IMR-90 (cell line): ENCODE data around the gene SLC13A5. TPM values are rescaled to one million over a fixed set of nuclear protein-coding genes. Genes with fewer than 3 reads are reported as not detected.

Experiments used
- ATAC-seq: fragments of 200-7000 bp; cut with Tn5 transposase; 2 replicates; pipeline ENCODE4 v1.9.1; 2020; ENCODE audit warnings: low read depth, mild to moderate bottlenecking, moderate library complexity
- BruUV-seq: library from RNA; stranded (reverse); fragments of 400-500 nt; replicated peaks from 2 replicates; lab custom pipeline; 2021; lab: Mats Ljungman, UMichigan
- CTCF ChIA-PET: fragments of 300-600 bp; formaldehyde crosslinking; extraction: SDS; loops from one replicate; lab custom pipeline; 2021; ENCODE audit warnings: antibody characterized with exemption; lab: Yijun Ruan, JAX
- POLR2A ChIA-PET: fragments of 300-600 bp; sonication (Branson Sonifier 250); formaldehyde crosslinking; loops from one replicate; lab custom pipeline; 2022; ENCODE audit warnings: antibody characterized with exemption; ENCODE audit not compliant: unreplicated experiment; lab: Charles Lee
- DNase-seq: peaks from one replicate; pipeline ENCODE4 v3.0.0; 2013
- H2AFZ ChIP-seq: replicated peaks from 2 replicates; pipeline ENCODE3; 2013; ENCODE audit warnings: low read length, mild to moderate bottlenecking; ENCODE audit not compliant: poor library complexity
- H2AK5ac ChIP-seq: 2 replicates; pipeline ENCODE4 v1.6.1; 2013; ENCODE audit warnings: low read depth, low read length, inconsistent platforms
- H2AK9ac ChIP-seq: replicated peaks from 2 replicates; pipeline ENCODE3; 2013; ENCODE audit warnings: mild to moderate bottlenecking, low read depth, low read length, moderate library complexity; ENCODE audit not compliant: poor library complexity
- H2BK120ac ChIP-seq: 2 replicates; pipeline ENCODE4 v1.6.1; 2013; ENCODE audit warnings: low read depth, low read length, inconsistent platforms
- H2BK15ac ChIP-seq: 3 replicates; pipeline ENCODE4 v1.6.1; 2013; ENCODE audit warnings: low read depth, low read length, inconsistent platforms
- H2BK20ac ChIP-seq: 2 replicates; pipeline ENCODE4 v1.6.1; 2013; ENCODE audit warnings: low read depth, mild to moderate bottlenecking, inconsistent platforms, low read length, moderate library complexity
- H2BK5ac ChIP-seq: 2 replicates; pipeline ENCODE4 v1.6.1; 2013; ENCODE audit warnings: mild to moderate bottlenecking, low read depth, low read length, inconsistent platforms; ENCODE audit not compliant: poor library complexity, severe bottlenecking
- H3K14ac ChIP-seq: replicated peaks from 2 replicates; pipeline ENCODE4 v1.6.1; 2013; ENCODE audit warnings: low read depth, low read length, inconsistent platforms
- H3K18ac ChIP-seq: 2 replicates; pipeline ENCODE4 v1.6.1; 2013; ENCODE audit warnings: low read depth, low read length, control low read depth
- H3K23ac ChIP-seq: 2 replicates; pipeline ENCODE4 v1.6.1; 2013; ENCODE audit warnings: low read depth, low read length, inconsistent platforms
- H3K27ac ChIP-seq: 2 replicates; pipeline ENCODE4 v1.5.1; 2013; ENCODE audit warnings: mild to moderate bottlenecking, control low read depth, low read length; ENCODE audit not compliant: insufficient read depth
- H3K27me3 ChIP-seq: 2 replicates; pipeline ENCODE4 v1.6.1; 2013; ENCODE audit warnings: low read length; ENCODE audit not compliant: control insufficient read depth, insufficient read depth
- H3K36me3 ChIP-seq: 2 replicates; pipeline ENCODE4 v1.6.1; 2013; ENCODE audit warnings: low read length, mixed read lengths; ENCODE audit not compliant: control insufficient read depth, insufficient read depth
- H3K4ac ChIP-seq: 2 replicates; pipeline ENCODE4 v1.6.1; 2013; ENCODE audit warnings: low read depth, low read length, inconsistent platforms
- H3K4me1 ChIP-seq: 2 replicates; pipeline ENCODE4 v1.6.1; 2013; ENCODE audit warnings: low read length, mixed read lengths; ENCODE audit not compliant: control insufficient read depth, insufficient read depth
- H3K4me2 ChIP-seq: 2 replicates; pipeline ENCODE4 v1.6.1; 2013; ENCODE audit warnings: low read depth, mild to moderate bottlenecking, control low read depth, low read length, moderate library complexity
- H3K4me3 ChIP-seq: 2 replicates; pipeline ENCODE4 v1.5.1; 2013; ENCODE audit warnings: low read depth, mild to moderate bottlenecking, control low read depth, low read length, moderate library complexity; ENCODE audit not compliant: insufficient read depth
- H3K56ac ChIP-seq: 2 replicates; pipeline ENCODE4 v1.6.1; 2013; ENCODE audit warnings: low read length, inconsistent platforms; ENCODE audit not compliant: insufficient read depth; ENCODE audit errors: extremely low read depth
- H3K79me1 ChIP-seq, 2 experiments: 2 replicates each; pipeline ENCODE4 v1.6.1; 2013; ENCODE audit warnings: low read length in 2 of 2, inconsistent platforms in 1 of 2, low read depth in 1 of 2
- H3K9ac ChIP-seq: 2 replicates; pipeline ENCODE4 v1.6.1; 2013; ENCODE audit warnings: low read depth, low read length, control low read depth
- H3K9me1 ChIP-seq: 2 replicates; pipeline ENCODE4 v1.6.1; 2013; ENCODE audit warnings: low read length, inconsistent platforms; ENCODE audit not compliant: insufficient read depth
- H3K9me3 ChIP-seq: 2 replicates; pipeline ENCODE4 v1.6.1; 2013; ENCODE audit warnings: low read length; ENCODE audit not compliant: control insufficient read depth, insufficient read depth
- H4K20me1 ChIP-seq: 2 replicates; pipeline ENCODE4 v1.6.1; 2013; ENCODE audit warnings: low read length, inconsistent platforms; ENCODE audit not compliant: insufficient read depth
- H4K5ac ChIP-seq: 2 replicates; pipeline ENCODE4 v1.6.1; 2013; ENCODE audit warnings: mild to moderate bottlenecking, low read depth, low read length, control low read depth
- H4K8ac ChIP-seq, 2 experiments: 2 replicates each; pipeline ENCODE4 v1.6.1; 2013; ENCODE audit warnings: low read depth in 2 of 2, low read length in 2 of 2, control low read depth in 1 of 2, inconsistent platforms in 1 of 2
- H4K91ac ChIP-seq: 2 replicates; pipeline ENCODE4 v1.6.1; 2013; ENCODE audit warnings: low read depth, low read length, inconsistent platforms; ENCODE audit not compliant: insufficient read depth
- FOS ChIP-seq: fragments of 150-350 bp; IDR thresholded peaks from 2 replicates; pipeline ENCODE4 v1.6.1; 2016; ENCODE audit warnings: low read depth, low read length
- MAFK ChIP-seq: IDR thresholded peaks from 2 replicates; pipeline ENCODE4 v1.6.1; 2012; ENCODE audit warnings: low read depth, low read length, improper control_type of control experiment
- NFE2L2 ChIP-seq: fragments of 150-350 bp; IDR thresholded peaks from 2 replicates; pipeline ENCODE4 v1.6.1; 2016; ENCODE audit warnings: low read depth, mild to moderate bottlenecking, low read length
- SMC3 ChIP-seq: fragments of 150-350 bp; IDR thresholded peaks from 2 replicates; pipeline ENCODE4 v1.6.1; 2016; ENCODE audit warnings: low read depth, mild to moderate bottlenecking, antibody characterized with exemption, low read length, moderate library complexity
- WGBS, 2 experiments: methylation state at CpG; one replicate each; pipeline versions ENCODE4 v1.1.5 to v1.1.7; 2013; ENCODE audit warnings: missing lambda C conversion rate in 2 of 2; ENCODE audit not compliant: insufficient read length in 1 of 2; ENCODE audit errors: extremely low coverage in 2 of 2; 5-methylcytosine and 5-hydroxymethylcytosine counted together
- dilution Hi-C: fragments of 300-500 bp; cut with HindIII; formaldehyde crosslinking; loops from one replicate; pipeline ENCODE4 v1.14.3; 2018; ENCODE audit warnings: low sequenced_read_pairs; ENCODE audit not compliant: unreplicated experiment
- in situ Hi-C: fragments of 300-500 bp; cut with MboI; formaldehyde crosslinking; loops from 3 replicates; pipeline ENCODE4 v1.14.3; 2019; ENCODE audit warnings: low sequenced_read_pairs, inconsistent platforms, mixed read lengths
- intact Hi-C: fragments of 100-400 bp; cut with micrococcal nuclease; formaldehyde crosslinking; loops from 2 replicates; pipeline ENCODE4 v1.10.0; 2022
- polyA plus RNA-seq, 3 experiments: library from polyadenylated mRNA; depleted of rRNA; stranded (reverse); fragments of >200 nt; gene quantifications; 2 replicates each; pipeline ENCODE4 v1.2.3, GENCODE V29; 2012; ENCODE audit warnings: low replicate concordance in 1 of 3
- total RNA-seq: library from RNA; depleted of rRNA; stranded (reverse); fragments of >200 nt; gene quantifications from 2 replicates; pipeline ENCODE4 v1.2.3, GENCODE V29; 2012

The SLC13A5 gene
- total and polyA plus RNA-seq, 2 of the 4 experiments (the other 2 are of a cell fraction), result not detected

- Histone ChIP-seq H2BK120ac (no peak overlapping the region), H3K79me1 (no peaks in the 10 kb centered on the region), H2AFZ (no peak overlapping the region), H3K9me1 (no peaks in the 10 kb centered on the region), H3K4me3 (no peak overlapping the region), H3K27ac (no peak overlapping the region), H4K8ac (no peak overlapping the region), H3K4me1 (no peaks in the 10 kb centered on the region), H3K56ac (no peak overlapping the region), H2AK9ac (no peak overlapping the region), H4K20me1 (no peaks in the 10 kb centered on the region), H3K18ac (no peak overlapping the region), H3K36me3 (no peaks in the 10 kb centered on the region), H3K4ac (no peak overlapping the region), H3K23ac (no peak overlapping the region), H3K27me3 (peaks cover 33% of the 10 kb centered on the region), H4K91ac (no peak overlapping the region), H3K14ac (no peak overlapping the region), H2AK5ac (no peak overlapping the region), H3K4me2 (no peak overlapping the region), H4K5ac (no peak overlapping the region), H2BK5ac (no peak overlapping the region), H2BK15ac (no peak overlapping the region), H3K9ac (no peak overlapping the region), H3K9me3 (peaks cover 3% of the 10 kb centered on the region), H2BK20ac (no peak overlapping the region)
- DNase-seq, result no peak
- dilution Hi-C loops (no loop called here), in situ Hi-C loops (no loop called here), intact Hi-C loops (no loop called here)
- TF ChIP-seq NFE2L2, result no peak
- TF ChIP-seq MAFK, result no peak
- no peak for TF ChIP-seq SMC3
- no peak for TF ChIP-seq FOS
- ChIA-PET CTCF (interaction anchor here (1.6 kb wide), 1 partner anchor 199 kb away, joined by 3 read pairs; no protein-coding TSS in a partner anchor), POLR2A (no interaction called here)
- no TSS peak for BruUV-seq
- 42% methylated on average over 3 of the region's 11 CpGs; no CpG with 5 or more reads in 1 of the 2 experiments for WGBS, 2 experiments
- no peak for ATAC-seq
Observed at GRCh38 chr17:6712058-6712853, 913 bp downstream of the SLC13A5 start.
